OCI-LY3 (cell line): ENCODE data around the gene MISP.

Experiments
- CTCF ChIP-seq: fragments of 200-600, 300-600 bp; sonication (generic); IDR thresholded peaks from 2 replicates; pipeline ENCODE4 v1.5.1; 2014; ENCODE audit warnings: antibody characterized with exemption, low read length, low read depth
- EZH2phosphoT487 ChIP-seq: fragments of 200-600 bp; shearing (Covaris generic); IDR thresholded peaks from 2 replicates; pipeline ENCODE4 v1.6.1; 2018; ENCODE audit warnings: antibody characterized with exemption, mixed run types, low read depth

- TF ChIP-seq CTCF: no peak
- no peak for TF ChIP-seq EZH2phosphoT487
Observed at GRCh38 chr19:752652-753517, 2.0 kb downstream of the MISP start.
